ENCODE measurements around the gene ADAR. TPM values are rescaled to one million over a fixed set of nuclear protein-coding genes. Genes with fewer than 3 reads are reported as not detected.

ADAR gene
- polyA plus RNA-seq, 1 donor (not counting 4 experiments of a cell fraction or from before 2014, with no cell fraction given): 148 TPM

DNA sequence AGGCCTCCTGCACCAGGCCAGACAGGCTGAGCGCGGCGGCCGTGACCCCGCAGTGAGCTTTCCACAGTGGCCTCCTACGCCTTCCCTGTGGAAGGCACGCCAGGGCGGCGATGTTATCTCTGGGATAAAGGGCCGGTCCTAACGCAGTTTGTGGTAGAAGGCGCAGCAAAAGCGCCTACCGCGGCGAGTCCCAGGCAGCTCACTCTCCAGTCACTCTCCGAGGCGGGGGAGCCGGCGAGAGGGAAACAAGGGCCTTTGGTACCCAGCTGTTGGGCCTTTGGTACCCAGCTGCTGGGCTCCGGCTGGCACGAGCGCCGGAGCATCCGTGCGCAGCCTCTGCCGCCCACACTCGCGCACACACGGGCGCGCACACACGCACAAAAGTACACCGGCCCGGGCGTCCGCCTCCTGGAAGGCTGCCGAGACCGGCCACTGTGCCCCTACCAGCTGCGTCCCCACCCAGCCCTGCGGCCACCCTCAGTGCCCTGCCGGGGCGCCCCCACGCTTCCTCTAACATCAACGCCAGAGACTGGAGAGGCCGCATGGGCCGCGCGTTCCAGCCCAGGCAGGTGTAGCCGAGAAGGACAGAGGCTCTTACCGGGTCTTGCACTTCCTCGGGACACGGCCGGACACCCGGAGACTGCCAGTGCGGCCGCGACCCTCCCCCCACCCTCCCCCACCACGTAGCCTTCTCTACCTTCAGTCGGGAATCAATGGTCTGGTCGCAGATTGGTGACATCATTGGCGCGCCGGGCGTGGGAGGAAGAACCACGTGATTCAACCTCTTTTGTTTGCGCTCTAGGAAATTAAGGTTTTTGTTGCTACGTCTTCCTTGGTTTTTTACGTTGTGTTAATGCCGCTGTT is 19.5 kb upstream of the ADAR start:
- Histone ChIP-seq H3K9me1 (ENCODE audit: control insufficient read depth, extremely low read depth, insufficient read depth, low read length) (no peaks in the 10 kb centered on the region), H3K9me3 (ENCODE audit: control insufficient read depth, low read depth, low read length) (no peaks in the 10 kb centered on the region), H3K27me3 (ENCODE audit: control insufficient read depth, extremely low read depth, insufficient read depth, low read length) (no peaks in the 10 kb centered on the region), H3K9ac (ENCODE audit: control insufficient read depth, extremely low read depth, insufficient read depth, low read length) (peak overlapping the region; percentile 89), H3K36me3 (ENCODE audit: control insufficient read depth in 2 of 2, extremely low read depth in 1 of 2, insufficient read depth in 2 of 2, low read length in 2 of 2) (no peaks in the 10 kb centered on the region), H3K4me1 (ENCODE audit: control insufficient read depth, extremely low read depth, insufficient read depth, low read length) (peaks cover 21% of the 10 kb centered on the region), H3K79me2 (ENCODE audit: control insufficient read depth, insufficient read depth, low read length) (peaks cover 52% of the 10 kb centered on the region), H3K4me2 (ENCODE audit: control insufficient read depth, extremely low read depth, insufficient read depth, low read depth, low read length) (peak overlapping the region; percentile 98), H3K27ac (ENCODE audit: control insufficient read depth, insufficient read depth, low read length) (peak overlapping the region; percentile 92), H3K4me3 (ENCODE audit: control insufficient read depth in 2 of 3, extremely low read depth in 1 of 3, insufficient read depth in 2 of 3, low read depth in 1 of 3, low read length in 3 of 3) (peak overlapping the region; percentile 84 to 88 (median 88)), H2AFZ (ENCODE audit: control insufficient read depth, low read length) (peak overlapping the region; percentile 98), H4K20me1 (ENCODE audit: control insufficient read depth, extremely low read depth, insufficient read depth, low read length) (no peaks in the 10 kb centered on the region)
- peak; percentile 70 for FAIRE-seq
- TF ChIP-seq, protein P1, sequence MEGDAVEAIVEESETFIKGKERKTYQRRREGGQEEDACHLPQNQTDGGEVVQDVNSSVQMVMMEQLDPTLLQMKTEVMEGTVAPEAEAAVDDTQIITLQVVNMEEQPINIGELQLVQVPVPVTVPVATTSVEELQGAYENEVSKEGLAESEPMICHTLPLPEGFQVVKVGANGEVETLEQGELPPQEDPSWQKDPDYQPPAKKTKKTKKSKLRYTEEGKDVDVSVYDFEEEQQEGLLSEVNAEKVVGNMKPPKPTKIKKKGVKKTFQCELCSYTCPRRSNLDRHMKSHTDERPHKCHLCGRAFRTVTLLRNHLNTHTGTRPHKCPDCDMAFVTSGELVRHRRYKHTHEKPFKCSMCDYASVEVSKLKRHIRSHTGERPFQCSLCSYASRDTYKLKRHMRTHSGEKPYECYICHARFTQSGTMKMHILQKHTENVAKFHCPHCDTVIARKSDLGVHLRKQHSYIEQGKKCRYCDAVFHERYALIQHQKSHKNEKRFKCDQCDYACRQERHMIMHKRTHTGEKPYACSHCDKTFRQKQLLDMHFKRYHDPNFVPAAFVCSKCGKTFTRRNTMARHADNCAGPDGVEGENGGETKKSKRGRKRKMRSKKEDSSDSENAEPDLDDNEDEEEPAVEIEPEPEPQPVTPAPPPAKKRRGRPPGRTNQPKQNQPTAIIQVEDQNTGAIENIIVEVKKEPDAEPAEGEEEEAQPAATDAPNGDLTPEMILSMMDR (optimal IDR thresholded peaks at IDR 0.05 in 1 of 3, IDR thresholded peaks at IDR 0.05 in 1 of 3, conservative IDR thresholded peaks at IDR 0.05 in 1 of 3; ENCODE audit: extremely low read depth in 1 of 3, insufficient read depth in 2 of 3, low read length in 3 of 3): no peak
- no peak for TF ChIP-seq EZH2 (IDR thresholded peaks at IDR 0.05; ENCODE audit: low read length)
- peak; percentile 32 for DNase-seq (ENCODE audit: low read depth, low spot score)
- dilution Hi-C loops (cut with MboI; ENCODE audit: extremely low pct_ligation_motif_present, low sequenced_read_pairs): no loop called here

DNA sequence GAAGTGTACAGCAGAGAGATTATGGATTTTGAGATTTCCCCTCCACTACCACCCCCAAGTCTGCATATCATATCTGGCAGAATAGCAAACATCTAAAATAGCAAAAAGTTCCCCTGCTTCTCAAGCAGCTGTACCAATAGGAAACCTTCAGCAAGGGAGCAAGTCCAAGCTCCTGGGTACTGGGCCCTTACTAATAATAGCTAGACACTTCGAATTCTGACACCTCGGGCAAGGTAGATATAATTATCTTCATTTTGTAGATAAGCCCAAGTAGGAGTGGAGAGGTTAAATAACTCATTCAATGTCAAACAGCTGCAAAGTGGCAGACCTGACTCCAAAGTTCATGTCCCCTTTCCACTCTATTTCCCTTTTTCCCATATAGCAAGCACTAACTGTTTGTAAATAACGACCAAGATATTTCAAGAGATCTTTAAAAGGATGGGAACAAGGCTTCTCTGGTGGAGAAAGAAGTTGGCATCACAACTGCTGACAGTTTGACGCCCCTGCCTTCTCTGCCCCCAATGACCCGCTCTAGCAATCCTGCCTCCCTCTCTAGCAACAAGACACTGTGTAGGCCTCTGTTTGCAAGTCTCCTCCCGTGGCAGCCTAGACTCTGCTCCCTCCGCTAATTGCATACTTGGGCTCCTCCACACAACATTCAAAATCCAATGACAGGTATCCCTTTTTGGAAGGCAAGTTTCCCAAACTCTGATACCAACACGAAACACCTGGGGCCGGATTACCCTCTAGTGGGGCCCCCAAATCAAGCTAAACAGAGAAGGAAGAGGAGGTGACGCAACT is 18.7 kb upstream of the ADAR start:
- Histone ChIP-seq H3K36me3 (ENCODE audit: control insufficient read depth in 2 of 2, extremely low read depth in 1 of 2, insufficient read depth in 2 of 2, low read length in 2 of 2) (no peaks in the 10 kb centered on the region), H3K9me1 (ENCODE audit: control insufficient read depth, extremely low read depth, insufficient read depth, low read length) (no peaks in the 10 kb centered on the region), H3K9me3 (ENCODE audit: control insufficient read depth, low read depth, low read length) (no peaks in the 10 kb centered on the region), H3K27me3 (ENCODE audit: control insufficient read depth, extremely low read depth, insufficient read depth, low read length) (no peaks in the 10 kb centered on the region), H3K4me2 (ENCODE audit: control insufficient read depth, extremely low read depth, insufficient read depth, low read depth, low read length) (peak overlapping the region; percentile 98), H2AFZ (ENCODE audit: control insufficient read depth, low read length) (peak overlapping the region; percentile 82), H3K4me3 (ENCODE audit: control insufficient read depth in 2 of 3, extremely low read depth in 1 of 3, insufficient read depth in 2 of 3, low read depth in 1 of 3, low read length in 3 of 3) (peak overlapping the region; percentile 84 to 88 (median 88)), H3K79me2 (ENCODE audit: control insufficient read depth, insufficient read depth, low read length) (peaks cover 60% of the 10 kb centered on the region), H3K9ac (ENCODE audit: control insufficient read depth, extremely low read depth, insufficient read depth, low read length) (peak overlapping the region; percentile 89), H4K20me1 (ENCODE audit: control insufficient read depth, extremely low read depth, insufficient read depth, low read length) (peaks cover 2% of the 10 kb centered on the region), H3K27ac (ENCODE audit: control insufficient read depth, insufficient read depth, low read length) (peak overlapping the region; percentile 92), H3K4me1 (ENCODE audit: control insufficient read depth, extremely low read depth, insufficient read depth, low read length) (peaks cover 28% of the 10 kb centered on the region)
- no peak for TF ChIP-seq EZH2 (IDR thresholded peaks at IDR 0.05; ENCODE audit: low read length)
- TF ChIP-seq, protein P1 (optimal IDR thresholded peaks at IDR 0.05 in 1 of 3, IDR thresholded peaks at IDR 0.05 in 1 of 3, conservative IDR thresholded peaks at IDR 0.05 in 1 of 3; ENCODE audit: extremely low read depth in 1 of 3, insufficient read depth in 2 of 3, low read length in 3 of 3): no peak
- dilution Hi-C loops (cut with MboI; ENCODE audit: extremely low pct_ligation_motif_present, low sequenced_read_pairs): no loop called here
- FAIRE-seq (no peak), DNase-seq (ENCODE audit: low read depth, low spot score) (no peak)
